OCI-M2 (cell line): ENCODE data around the gene SERPING1.

Source experiments
- DNase-seq: peaks from one replicate; lab custom pipeline; 2025; ENCODE audit not compliant: unreplicated experiment; lab: John Stamatoyannopoulos, UW

Gene SERPING1

GRCh38 chr11:57597916-57598830 lies 688 bp downstream of the SERPING1 start:
- DNase-seq, result no peak

DNA sequence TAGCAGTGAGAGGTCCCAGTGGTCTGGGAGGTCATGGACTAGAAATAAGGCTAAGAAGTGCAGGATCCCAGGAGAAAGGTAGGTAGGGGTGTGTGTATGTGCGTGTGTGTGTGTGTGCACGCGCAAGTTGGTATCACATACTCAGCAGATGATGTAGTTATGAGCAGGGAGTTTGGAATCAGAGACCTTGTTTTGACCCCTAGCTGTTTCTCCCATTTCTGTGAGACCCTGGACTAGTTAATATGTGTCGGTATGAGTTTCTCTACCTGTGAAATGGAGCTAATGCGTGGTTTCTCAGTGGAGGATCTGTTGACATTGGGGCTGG lies 1.3 kb downstream of the SERPING1 start:
- DNase-seq, result no peak

GRCh38 chr11:57599381-57599780 lies 1.9 kb downstream of the SERPING1 start:
- no peak for DNase-seq

DNA sequence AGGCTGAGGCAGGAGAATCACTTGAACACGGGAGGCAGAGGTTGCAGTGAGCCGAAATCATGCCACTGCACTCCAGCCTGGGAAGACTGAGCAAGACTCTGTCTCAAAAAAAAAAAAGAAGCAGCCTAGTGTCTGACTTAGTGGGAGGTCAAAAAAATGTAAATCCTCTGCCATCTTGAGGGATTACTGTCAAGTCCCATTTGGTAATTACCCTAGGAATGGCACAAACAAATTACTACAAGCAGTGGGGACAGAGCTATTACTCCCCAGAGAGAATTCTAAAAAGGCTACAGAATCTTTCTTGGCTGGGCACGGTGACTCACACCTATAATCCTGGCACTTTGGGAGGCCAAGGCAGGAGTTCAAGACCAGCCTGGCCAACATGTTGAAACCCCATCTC lies 3.8 kb downstream of the SERPING1 start:
- no peak for DNase-seq

DNA sequence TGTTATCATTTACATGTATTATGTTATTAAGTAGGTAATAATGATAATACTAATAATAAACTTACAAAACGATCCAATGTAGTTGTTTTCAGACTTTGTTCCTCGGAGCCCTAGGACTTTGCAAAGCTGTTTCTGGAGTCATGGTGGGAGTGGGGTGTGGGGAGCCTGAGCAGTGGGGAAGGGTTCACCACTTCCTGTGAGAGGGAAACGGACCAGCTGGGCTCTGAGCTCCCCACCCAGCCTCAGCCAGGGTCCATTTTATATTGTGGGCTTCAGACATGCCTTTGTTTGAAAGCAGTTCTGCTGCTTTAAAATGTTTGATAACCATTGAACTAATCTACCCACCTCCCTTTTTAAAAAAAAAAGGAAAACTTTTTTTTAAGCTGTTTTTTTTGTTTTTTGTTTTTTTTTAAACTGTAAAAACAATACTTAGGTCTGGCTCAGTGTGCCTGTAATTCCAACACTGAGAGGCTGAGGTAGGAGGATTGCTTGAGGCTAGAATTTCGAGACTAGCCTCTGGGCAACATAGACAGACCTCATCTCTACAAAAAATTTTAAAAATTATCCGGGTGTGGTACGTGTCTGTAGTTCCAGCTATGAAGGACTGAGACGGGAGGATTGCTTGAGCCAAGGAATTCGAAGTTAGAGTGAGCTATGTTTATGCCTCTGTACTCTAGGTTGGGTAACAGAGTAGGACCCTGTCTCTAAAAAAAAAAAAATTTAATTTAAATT lies 7.0 kb downstream of the SERPING1 start:
- no peak for DNase-seq

GRCh38 chr11:57605028-57605420 lies 7.5 kb downstream of the SERPING1 start:
- no peak for DNase-seq

DNA sequence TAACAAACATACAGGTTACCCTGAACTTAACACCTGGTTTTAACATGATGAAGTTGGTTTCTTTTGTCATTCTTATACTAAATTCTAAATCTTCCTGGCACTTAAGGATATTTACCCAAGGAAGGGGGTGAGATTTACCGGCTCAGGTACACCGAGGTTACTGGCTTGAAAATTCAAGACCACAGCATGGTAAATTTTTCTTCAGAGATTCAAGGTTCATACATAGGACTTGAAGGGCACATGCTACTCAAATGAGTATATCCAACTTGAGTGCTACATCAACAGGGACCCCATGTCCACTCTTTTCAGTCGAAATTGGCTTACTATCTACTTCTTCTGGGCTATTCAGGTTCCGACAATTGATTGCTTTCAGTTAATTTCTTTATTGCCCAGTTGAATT lies 12.7 kb downstream of the SERPING1 start:
- DNase-seq, result no peak

DNA sequence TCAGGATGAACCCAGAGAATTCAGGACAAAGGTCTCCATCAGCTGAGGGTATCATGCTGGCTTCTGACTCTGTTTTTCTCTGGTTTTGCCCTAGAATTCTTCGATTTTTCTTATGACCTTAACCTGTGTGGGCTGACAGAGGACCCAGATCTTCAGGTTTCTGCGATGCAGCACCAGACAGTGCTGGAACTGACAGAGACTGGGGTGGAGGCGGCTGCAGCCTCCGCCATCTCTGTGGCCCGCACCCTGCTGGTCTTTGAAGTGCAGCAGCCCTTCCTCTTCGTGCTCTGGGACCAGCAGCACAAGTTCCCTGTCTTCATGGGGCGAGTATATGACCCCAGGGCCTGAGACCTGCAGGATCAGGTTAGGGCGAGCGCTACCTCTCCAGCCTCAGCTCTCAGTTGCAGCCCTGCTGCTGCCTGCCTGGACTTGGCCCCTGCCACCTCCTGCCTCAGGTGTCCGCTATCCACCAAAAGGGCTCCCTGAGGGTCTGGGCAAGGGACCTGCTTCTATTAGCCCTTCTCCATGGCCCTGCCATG lies 16.8 kb downstream of the SERPING1 start:
- DNase-seq, result no peak

DNA sequence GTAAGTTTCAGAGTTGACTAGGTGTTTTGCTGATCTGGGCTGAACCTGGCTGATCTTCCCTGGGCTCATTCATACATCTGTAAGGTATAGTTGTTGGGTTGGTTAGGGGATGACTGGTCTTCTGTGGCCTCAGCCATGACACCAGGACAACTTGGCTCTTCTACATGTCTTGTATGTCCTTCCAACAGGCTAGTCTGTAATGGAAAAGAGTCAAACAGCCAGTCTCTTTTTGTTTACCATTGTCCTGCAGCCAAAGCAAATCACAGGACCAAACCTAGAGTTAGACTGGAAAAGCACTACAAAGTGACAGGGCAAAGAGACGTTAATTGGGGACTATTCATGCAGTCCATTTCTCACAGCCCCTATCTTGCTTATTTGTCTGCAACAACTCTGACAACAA lies 17.8 kb downstream of the SERPING1 start:
- DNase-seq, result no peak

- no peak for DNase-seq
These were observed 19.1 kb downstream of the SERPING1 start for GRCh38 chr11:57616595-57616994.

GRCh38 chr11:57618438-57618837 lies 21.0 kb downstream of the SERPING1 start:
- DNase-seq, result no peak

DNA sequence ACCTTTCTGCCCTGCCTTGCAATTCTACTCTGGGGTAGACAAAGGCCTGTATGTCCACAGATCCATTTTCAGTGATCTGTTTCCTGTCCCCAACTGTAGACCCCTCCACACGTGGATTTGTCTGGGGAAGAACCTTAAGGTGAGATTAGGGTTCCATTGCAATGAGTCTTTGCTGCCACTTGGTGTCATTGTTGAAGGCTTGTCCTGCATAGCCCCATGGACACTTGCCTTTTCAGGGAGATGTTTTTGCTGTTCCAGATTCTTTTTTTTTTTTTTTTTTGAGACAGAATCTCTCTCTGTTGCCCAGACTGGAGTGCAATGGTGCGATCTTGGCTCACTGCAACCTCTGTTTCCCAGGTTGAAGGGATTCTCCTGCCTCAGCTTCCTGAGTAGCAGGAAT lies 21.8 kb downstream of the SERPING1 start:
- DNase-seq, result no peak

- DNase-seq, result no peak
These were observed 23.0 kb downstream of the SERPING1 start for GRCh38 chr11:57620467-57620866.

- DNase-seq, result no peak
These were observed 24.8 kb downstream of the SERPING1 start for GRCh38 chr11:57622263-57622662.

DNA sequence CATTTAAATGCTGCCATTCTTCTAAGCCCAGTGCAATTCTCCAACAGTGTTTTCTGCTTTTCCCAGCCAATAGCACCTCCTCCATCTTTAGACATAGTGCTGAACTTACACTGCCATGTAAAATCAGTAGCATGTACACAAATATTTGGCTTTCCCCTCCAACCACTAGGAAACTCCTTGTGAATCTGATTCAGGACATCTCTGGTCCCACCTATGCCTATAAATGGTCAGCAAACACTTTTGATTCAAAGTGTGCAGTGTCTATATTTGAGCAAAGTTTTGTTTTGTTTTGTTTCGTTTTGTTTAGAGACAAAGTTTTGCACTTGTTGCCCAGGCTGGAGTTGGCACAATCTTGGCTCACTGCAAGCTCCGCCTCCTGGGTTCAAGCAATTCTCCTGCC lies 27.4 kb downstream of the SERPING1 start:
- DNase-seq, result no peak

- no peak for DNase-seq
These were observed 29.4 kb downstream of the SERPING1 start for GRCh38 chr11:57626895-57627294.

DNA sequence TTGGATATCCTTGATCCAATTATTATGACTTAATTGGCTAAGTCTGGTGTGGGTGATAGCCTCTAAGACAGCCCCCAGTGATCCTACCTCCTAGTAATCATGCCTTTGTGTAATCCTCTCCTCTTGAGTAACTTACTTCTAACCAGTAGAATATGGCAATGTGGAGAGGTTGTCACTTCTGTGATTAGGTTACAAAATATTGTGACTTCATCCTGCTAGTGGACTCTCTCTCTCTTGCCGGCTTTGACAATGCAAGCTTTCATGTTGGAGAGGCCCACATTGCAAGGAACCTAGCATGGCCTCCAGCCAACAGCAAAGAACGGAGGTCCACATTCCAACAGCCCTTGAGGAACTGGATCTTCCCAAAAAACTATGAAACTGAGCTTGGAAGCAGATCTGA lies 32.7 kb downstream of the SERPING1 start:
- no peak for DNase-seq

- DNase-seq, result no peak
These were observed 34.6 kb downstream of the SERPING1 start for GRCh38 chr11:57632116-57632515.

- DNase-seq, result no peak
These were observed 36.0 kb downstream of the SERPING1 start for GRCh38 chr11:57633394-57634070.

DNA sequence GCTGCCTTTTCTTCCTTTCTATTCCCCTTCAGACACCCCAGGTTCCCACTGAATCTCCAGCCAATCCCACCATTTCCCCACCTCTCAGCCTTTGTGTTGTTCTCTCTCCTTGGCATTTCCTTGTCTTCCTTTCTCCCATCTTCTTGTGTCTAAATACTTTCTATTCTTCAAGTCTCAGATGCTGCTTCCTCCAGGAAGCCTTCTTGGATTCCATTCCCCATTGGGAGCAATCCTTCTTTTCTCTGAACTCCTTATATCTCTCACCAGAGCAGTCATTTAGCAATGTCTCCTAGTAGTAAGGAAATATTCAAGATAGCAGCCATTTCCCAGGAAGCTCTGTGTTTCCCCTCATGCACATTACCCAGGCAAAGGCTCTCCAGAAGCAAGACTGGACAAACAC lies 36.8 kb downstream of the SERPING1 start:
- DNase-seq, result no peak

DNA sequence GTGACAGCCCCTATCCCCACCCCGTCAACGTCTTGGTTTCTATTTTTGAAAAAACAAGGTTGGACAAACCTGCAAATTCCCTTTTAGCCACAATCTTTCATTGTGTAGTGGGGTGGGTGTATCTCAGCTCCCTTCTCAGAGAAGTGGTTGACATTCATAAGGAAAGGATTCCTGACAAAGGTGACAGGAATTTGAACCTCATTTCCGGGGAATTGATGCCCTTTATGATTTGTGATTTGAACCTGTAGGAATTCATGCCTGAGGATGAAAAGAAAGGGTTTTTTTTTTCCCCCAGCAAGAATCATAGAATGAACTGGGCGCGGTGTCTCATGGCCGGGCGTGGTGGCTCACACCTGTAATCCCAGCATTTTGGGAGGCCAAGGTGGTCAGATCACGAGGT lies 37.8 kb downstream of the SERPING1 start:
- no peak for DNase-seq

GRCh38 chr11:57637626-57638004 lies 40.1 kb downstream of the SERPING1 start:
- DNase-seq, result no peak
